ENCODE measurements around the gene DPP10.

The DPP10 gene

GRCh38 chr2:115481842-115482241 lies 1039.4 kb downstream of the DPP10 start:
- Histone ChIP-seq H3K4me3 (ENCODE audit: low read depth, low read length) (no peak overlapping the region), H3K36me3 (ENCODE audit: control insufficient read depth in 1 of 2, insufficient read depth in 2 of 2, low read length in 2 of 2) (no peaks in the 10 kb centered on the region), H3K27me3 (ENCODE audit: insufficient read depth, low read length) (no peaks in the 10 kb centered on the region), H3K9me3 (ENCODE audit: insufficient read depth, low read depth, low read length) (no peaks in the 10 kb centered on the region), H3K79me2 (ENCODE audit: control insufficient read depth, insufficient read depth, low read length, poor library complexity) (no peaks in the 10 kb centered on the region), H4K91ac (ENCODE audit: low read depth, low read length) (no peak overlapping the region), H2BK120ac (ENCODE audit: insufficient read depth, low read length, poor library complexity) (no peak overlapping the region), H2AK5ac (ENCODE audit: low read length) (no peak overlapping the region), H3K23ac (ENCODE audit: low read length) (no peak overlapping the region), H3K27ac (ENCODE audit: low read depth, low read length) (no peak overlapping the region), H3K4me2 (ENCODE audit: low read length) (no peak overlapping the region), H3K9ac (ENCODE audit: low read length) (no peak overlapping the region), H2BK12ac (ENCODE audit: low read length) (no peak overlapping the region), H2BK5ac (ENCODE audit: low read depth, low read length, poor library complexity) (no peak overlapping the region), H3K18ac (ENCODE audit: low read length) (no peak overlapping the region), H3K79me1 (ENCODE audit: low read length) (no peaks in the 10 kb centered on the region), H4K8ac (ENCODE audit: low read depth, low read length) (no peak overlapping the region), H4K12ac (ENCODE audit: low read depth, low read length) (no peak overlapping the region), H2AFZ (ENCODE audit: insufficient read depth, low read length, poor library complexity) (no peak overlapping the region), H3K4me1 (ENCODE audit: control insufficient read depth in 1 of 2, insufficient read depth in 2 of 2, low read length in 2 of 2) (no peaks in the 10 kb centered on the region), H3K14ac (ENCODE audit: low read length) (no peak overlapping the region), H3K4ac (ENCODE audit: low read depth, low read length) (no peak overlapping the region)
- DNase-seq: no peak
- WGBS (ENCODE audit: extremely low coverage, insufficient coverage, insufficient read length): no CpG with 5 or more reads among the region's 2 CpGs

GRCh38 chr2:115483666-115484065 lies 1041.2 kb downstream of the DPP10 start:
- H2BK5ac ChIP-seq (ENCODE audit: low read depth, low read length, poor library complexity): no peak overlapping the region
- H3K23ac ChIP-seq (ENCODE audit: low read length): no peak overlapping the region
- H3K27me3 ChIP-seq (ENCODE audit: insufficient read depth, low read length): no peaks in the 10 kb centered on the region
- no peak overlapping the region for H3K18ac ChIP-seq (ENCODE audit: low read length)
- H3K79me2 ChIP-seq (ENCODE audit: control insufficient read depth, insufficient read depth, low read length, poor library complexity): no peaks in the 10 kb centered on the region
- H3K4ac ChIP-seq (ENCODE audit: low read depth, low read length): no peak overlapping the region
- H4K12ac ChIP-seq (ENCODE audit: low read depth, low read length): no peak overlapping the region
- no peaks in the 10 kb centered on the region for H3K36me3 ChIP-seq (ENCODE audit: control insufficient read depth in 1 of 2, insufficient read depth in 2 of 2, low read length in 2 of 2)
- no peak overlapping the region for H2AK5ac ChIP-seq (ENCODE audit: low read length)
- no peak overlapping the region for H4K8ac ChIP-seq (ENCODE audit: low read depth, low read length)
- H3K27ac ChIP-seq (ENCODE audit: low read depth, low read length): no peak overlapping the region
- no peaks in the 10 kb centered on the region for H3K4me1 ChIP-seq (ENCODE audit: control insufficient read depth in 1 of 2, insufficient read depth in 2 of 2, low read length in 2 of 2)
- H3K4me2 ChIP-seq (ENCODE audit: low read length): no peak overlapping the region
- no peak overlapping the region for H2AFZ ChIP-seq (ENCODE audit: insufficient read depth, low read length, poor library complexity)
- no peaks in the 10 kb centered on the region for H3K79me1 ChIP-seq (ENCODE audit: low read length)
- WGBS (ENCODE audit: extremely low coverage, insufficient coverage, insufficient read length): no CpG with 5 or more reads among the region's 4 CpGs
- H2BK120ac ChIP-seq (ENCODE audit: insufficient read depth, low read length, poor library complexity): no peak overlapping the region
- no peak for DNase-seq
- H2BK12ac ChIP-seq (ENCODE audit: low read length): no peak overlapping the region
- no peak overlapping the region for H3K4me3 ChIP-seq (ENCODE audit: low read depth, low read length)
- no peak overlapping the region for H3K14ac ChIP-seq (ENCODE audit: low read length)
- no peak overlapping the region for H4K91ac ChIP-seq (ENCODE audit: low read depth, low read length)
- no peak overlapping the region for H3K9ac ChIP-seq (ENCODE audit: low read length)
- H3K9me3 ChIP-seq (ENCODE audit: insufficient read depth, low read depth, low read length): no peaks in the 10 kb centered on the region

- no CpG with 5 or more reads among the region's 1 CpG for WGBS (ENCODE audit: extremely low coverage, insufficient coverage, insufficient read length)
- Histone ChIP-seq H4K8ac (ENCODE audit: low read depth, low read length) (no peak overlapping the region), H2BK12ac (ENCODE audit: low read length) (no peak overlapping the region), H3K79me1 (ENCODE audit: low read length) (no peaks in the 10 kb centered on the region), H2AK5ac (ENCODE audit: low read length) (no peak overlapping the region), H3K4ac (ENCODE audit: low read depth, low read length) (no peak overlapping the region), H3K18ac (ENCODE audit: low read length) (no peak overlapping the region), H2BK120ac (ENCODE audit: insufficient read depth, low read length, poor library complexity) (no peak overlapping the region), H3K9ac (ENCODE audit: low read length) (no peak overlapping the region), H4K12ac (ENCODE audit: low read depth, low read length) (no peak overlapping the region), H3K27me3 (ENCODE audit: insufficient read depth, low read length) (no peaks in the 10 kb centered on the region), H3K14ac (ENCODE audit: low read length) (no peak overlapping the region), H2AFZ (ENCODE audit: insufficient read depth, low read length, poor library complexity) (no peak overlapping the region), H3K23ac (ENCODE audit: low read length) (no peak overlapping the region), H4K91ac (ENCODE audit: low read depth, low read length) (no peak overlapping the region), H3K9me3 (ENCODE audit: insufficient read depth, low read depth, low read length) (no peaks in the 10 kb centered on the region), H3K79me2 (ENCODE audit: control insufficient read depth, insufficient read depth, low read length, poor library complexity) (no peaks in the 10 kb centered on the region), H3K27ac (ENCODE audit: low read depth, low read length) (no peak overlapping the region), H2BK5ac (ENCODE audit: low read depth, low read length, poor library complexity) (no peak overlapping the region), H3K4me2 (ENCODE audit: low read length) (no peak overlapping the region), H3K4me3 (ENCODE audit: low read depth, low read length) (no peak overlapping the region), H3K4me1 (ENCODE audit: control insufficient read depth in 1 of 2, insufficient read depth in 2 of 2, low read length in 2 of 2) (no peaks in the 10 kb centered on the region), H3K36me3 (ENCODE audit: control insufficient read depth in 1 of 2, insufficient read depth in 2 of 2, low read length in 2 of 2) (no peaks in the 10 kb centered on the region)
- no peak for DNase-seq
Measured at GRCh38 chr2:115484486-115484885, 1042.0 kb downstream of the DPP10 start.

- no peak overlapping the region for H4K91ac ChIP-seq (ENCODE audit: low read depth, low read length)
- H3K27ac ChIP-seq (ENCODE audit: low read depth, low read length): no peak overlapping the region
- no peak overlapping the region for H3K18ac ChIP-seq (ENCODE audit: low read length)
- H3K4me2 ChIP-seq (ENCODE audit: low read length): no peak overlapping the region
- peaks cover 0 to under 1% of the 10 kb centered on the region in 2 experiments for H3K4me1 ChIP-seq (ENCODE audit: control insufficient read depth in 1 of 2, insufficient read depth in 2 of 2, low read length in 2 of 2)
- H3K23ac ChIP-seq (ENCODE audit: low read length): no peak overlapping the region
- H2AK5ac ChIP-seq (ENCODE audit: low read length): no peak overlapping the region
- H3K9ac ChIP-seq (ENCODE audit: low read length): no peak overlapping the region
- H3K27me3 ChIP-seq (ENCODE audit: insufficient read depth, low read length): no peaks in the 10 kb centered on the region
- H2BK120ac ChIP-seq (ENCODE audit: insufficient read depth, low read length, poor library complexity): no peak overlapping the region
- DNase-seq: no peak
- H3K79me1 ChIP-seq (ENCODE audit: low read length): no peaks in the 10 kb centered on the region
- no peak overlapping the region for H2BK5ac ChIP-seq (ENCODE audit: low read depth, low read length, poor library complexity)
- H3K4me3 ChIP-seq (ENCODE audit: low read depth, low read length): no peak overlapping the region
- no peaks in the 10 kb centered on the region for H3K79me2 ChIP-seq (ENCODE audit: control insufficient read depth, insufficient read depth, low read length, poor library complexity)
- WGBS (ENCODE audit: extremely low coverage, insufficient coverage, insufficient read length): no CpG with 5 or more reads among the region's 4 CpGs
- H3K14ac ChIP-seq (ENCODE audit: low read length): no peak overlapping the region
- no peak overlapping the region for H2BK12ac ChIP-seq (ENCODE audit: low read length)
- no peaks in the 10 kb centered on the region for H3K36me3 ChIP-seq (ENCODE audit: control insufficient read depth in 1 of 2, insufficient read depth in 2 of 2, low read length in 2 of 2)
- no peak overlapping the region for H3K4ac ChIP-seq (ENCODE audit: low read depth, low read length)
- H3K9me3 ChIP-seq (ENCODE audit: insufficient read depth, low read depth, low read length): no peaks in the 10 kb centered on the region
- H2AFZ ChIP-seq (ENCODE audit: insufficient read depth, low read length, poor library complexity): no peak overlapping the region
- no peak overlapping the region for H4K8ac ChIP-seq (ENCODE audit: low read depth, low read length)
- H4K12ac ChIP-seq (ENCODE audit: low read depth, low read length): no peak overlapping the region
Measured at GRCh38 chr2:115484983-115485382, 1042.5 kb downstream of the DPP10 start.
